GM23248 (cell line): Measurements from ENCODE around the gene PLD2. TPM values are rescaled to one million over a fixed set of nuclear protein-coding genes. Genes with fewer than 3 reads are reported as not detected.

ENCODE experiments used
- DNase-seq: peaks from one replicate; pipeline ENCODE4 v3.0.0-alpha.2; 2015
- H2AFZ ChIP-seq: fragments of 200-600 bp; sonication (generic); 2 replicates; pipeline ENCODE4 v1.6.1; 2016; ENCODE audit warnings: antibody characterized with exemption
- H3F3A ChIP-seq: fragments of 200-600 bp; sonication (generic); 2 replicates; pipeline ENCODE4 v1.6.1; 2016; ENCODE audit warnings: mild to moderate bottlenecking, antibody characterized with exemption, mixed run types; ENCODE audit not compliant: insufficient read depth
- H3K27ac ChIP-seq: fragments of 200-600 bp; sonication (generic); 2 replicates; pipeline ENCODE4 v1.5.1; 2016; ENCODE audit warnings: mild to moderate bottlenecking
- H3K27me3 ChIP-seq: fragments of 200-600 bp; sonication (generic); replicated peaks from 2 replicates; pipeline ENCODE4 v1.6.1; 2016; ENCODE audit warnings: mild to moderate bottlenecking; ENCODE audit not compliant: insufficient read depth
- H3K36me3 ChIP-seq: fragments of 200-600 bp; sonication (generic); 2 replicates; pipeline ENCODE4 v1.6.1; 2016; ENCODE audit warnings: low read depth, mild to moderate bottlenecking
- H3K4me1 ChIP-seq: fragments of 200-600 bp; sonication (generic); 2 replicates; pipeline ENCODE4 v1.6.1; 2016; ENCODE audit warnings: mild to moderate bottlenecking; ENCODE audit not compliant: insufficient read depth
- H3K4me2 ChIP-seq: fragments of 200-600 bp; sonication (generic); one replicate; pipeline ENCODE4 v1.6.1; 2016; ENCODE audit warnings: mild to moderate bottlenecking; ENCODE audit not compliant: unreplicated experiment
- H3K4me3 ChIP-seq: fragments of 200-600 bp; sonication (generic); 2 replicates; pipeline ENCODE4 v1.5.1; 2016; ENCODE audit warnings: mild to moderate bottlenecking
- H3K79me2 ChIP-seq: fragments of 200-600 bp; sonication (generic); 2 replicates; pipeline ENCODE4 v1.6.1; 2016; ENCODE audit warnings: mild to moderate bottlenecking; ENCODE audit not compliant: insufficient read depth
- H3K9ac ChIP-seq: fragments of 200-600 bp; sonication (generic); 2 replicates; pipeline ENCODE4 v1.6.1; 2016; ENCODE audit warnings: mild to moderate bottlenecking
- H3K9me2 ChIP-seq: fragments of 200-600 bp; sonication (generic); 2 replicates; pipeline ENCODE4 v1.6.1; 2016; ENCODE audit warnings: mixed run types, mild to moderate bottlenecking, moderate library complexity; ENCODE audit not compliant: insufficient read depth
- H3K9me3 ChIP-seq: fragments of 200-600 bp; sonication (generic); one replicate; pipeline ENCODE4 v1.6.1; 2017; ENCODE audit warnings: low read depth
- H4K20me1 ChIP-seq: fragments of 200-600 bp; sonication (generic); 2 replicates; pipeline ENCODE4 v1.6.0; 2016; ENCODE audit not compliant: insufficient read depth
- EZH2 ChIP-seq: fragments of 200-600 bp; sonication (generic); IDR thresholded peaks from 2 replicates; pipeline ENCODE4 v1.6.1; 2018; ENCODE audit warnings: antibody characterized with exemption, mild to moderate bottlenecking; ENCODE audit not compliant: insufficient read depth, poor library complexity, severe bottlenecking
- EZH2phosphoT487 ChIP-seq: fragments of 200-600 bp; sonication (generic); IDR thresholded peaks from 2 replicates; pipeline ENCODE4 v1.6.1; 2018; ENCODE audit warnings: antibody characterized with exemption, moderate library complexity, mild to moderate bottlenecking, low read depth; ENCODE audit not compliant: insufficient read depth
- WGBS, 2 experiments: methylation state at CpG; one replicate each; pipeline ENCODE4 v1.1.6; 2015 to 2017; ENCODE audit warnings: low lambda C conversion rate in 2 of 2, low coverage in 1 of 2; ENCODE audit errors: missing lambda C conversion rate in 2 of 2; 5-methylcytosine and 5-hydroxymethylcytosine counted together
- in situ Hi-C: fragments of 300-500 bp; cut with MboI; formaldehyde crosslinking; loops from 2 replicates; pipeline ENCODE4 v1.15.0; 2020
- polyA plus RNA-seq: library from polyadenylated mRNA; unstranded; fragments of >200 nt; fragmentation: Nextera tagmentation; extraction: Ambion mirVana; gene quantifications from 2 replicates; pipeline ENCODE4 v1.2.1, GENCODE V29; 2016
- total RNA-seq: library from RNA; depleted of rRNA; stranded (reverse); fragments of >200 nt; shearing (Covaris generic); gene quantifications from 2 replicates; pipeline ENCODE4 v1.2.3, GENCODE V29; 2014

PLD2 gene
- total and polyA plus RNA-seq, 2 experiments from 2014 or later = 11.9 to 20.9 TPM

DNA sequence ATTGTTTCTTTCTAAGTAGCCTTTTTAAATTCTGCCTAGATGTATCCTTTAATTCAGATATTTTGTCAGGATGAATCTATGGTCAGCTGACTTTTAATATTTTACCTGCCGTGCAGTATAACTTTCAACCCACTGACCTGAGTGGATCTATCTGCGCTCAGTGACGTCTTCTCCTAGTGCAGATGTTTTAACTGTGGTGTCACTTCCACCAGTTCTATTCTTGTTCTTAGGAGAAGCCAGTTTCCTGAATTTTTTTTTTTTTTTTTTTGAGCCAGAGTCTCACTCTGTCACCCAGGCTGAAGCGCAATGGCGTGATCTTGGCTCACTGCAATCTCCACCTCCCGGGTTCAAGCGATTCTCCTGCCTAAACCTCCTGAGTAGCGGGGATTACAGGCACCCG is 40.2 kb upstream of the PLD2 start:
- no peaks in the 10 kb centered on the region for H4K20me1 ChIP-seq
- H3K27ac ChIP-seq = no peak overlapping the region
- no peaks in the 10 kb centered on the region for H3K9me3 ChIP-seq
- H2AFZ ChIP-seq = no peak overlapping the region
- 75 to 83% methylated on average over 9 of the region's 9 CpGs for WGBS, 2 experiments
- H3K9me2 ChIP-seq = no peaks in the 10 kb centered on the region
- no peak overlapping the region for H3K4me2 ChIP-seq
- H3K9ac ChIP-seq = no peak overlapping the region
- TF ChIP-seq EZH2phosphoT487 (no peak), EZH2 (no peak)
- peaks cover 9% of the 10 kb centered on the region; the same call in 1 of the 2 replicates for H3K4me1 ChIP-seq
- H3F3A ChIP-seq = peaks cover 7% of the 10 kb centered on the region; the same call in 1 of the 2 replicates
- peaks cover 13% of the 10 kb centered on the region for H3K27me3 ChIP-seq
- DNase-seq = no peak
- H3K36me3 ChIP-seq = no peaks in the 10 kb centered on the region
- no peaks in the 10 kb centered on the region for H3K79me2 ChIP-seq
- in situ Hi-C loops = no loop called here
- H3K4me3 ChIP-seq = no peak overlapping the region

DNA sequence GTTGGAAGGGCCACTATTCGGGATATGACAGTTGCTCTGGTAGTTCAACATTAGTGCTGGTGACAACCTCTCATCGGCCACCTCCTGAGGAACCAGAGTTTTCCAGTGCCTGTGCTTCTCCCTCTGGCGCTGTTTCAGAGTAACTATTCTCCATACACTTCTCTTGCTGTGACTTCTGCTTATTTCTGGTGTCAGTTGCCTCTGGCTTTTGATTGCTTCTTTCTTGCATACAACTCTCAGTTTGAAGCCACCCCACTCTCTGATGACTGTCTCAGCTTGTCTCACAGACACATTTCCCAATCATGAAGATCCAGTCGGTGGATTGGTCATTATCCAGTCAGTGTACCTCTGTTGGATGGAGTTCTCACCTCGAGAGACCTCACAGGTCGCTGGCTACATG is 38.7 kb upstream of the PLD2 start:
- H4K20me1 ChIP-seq = no peaks in the 10 kb centered on the region
- no peaks in the 10 kb centered on the region for H3K79me2 ChIP-seq
- H3K9me2 ChIP-seq = no peaks in the 10 kb centered on the region
- in situ Hi-C loops = no loop called here
- H3K36me3 ChIP-seq = no peaks in the 10 kb centered on the region
- no peak overlapping the region for H3K4me3 ChIP-seq
- WGBS, 2 experiments = 70% methylated on average over 6 of the region's 6 CpGs
- H3K4me2 ChIP-seq = no peak overlapping the region
- no peak overlapping the region for H3K27ac ChIP-seq
- no peak for DNase-seq
- H3K4me1 ChIP-seq = peaks cover 9% of the 10 kb centered on the region; the same call in 1 of the 2 replicates
- H3F3A ChIP-seq = peaks cover 7% of the 10 kb centered on the region; the same call in 1 of the 2 replicates
- TF ChIP-seq EZH2phosphoT487 (no peak), EZH2 (no peak)
- H3K9ac ChIP-seq = no peak overlapping the region
- peaks cover 21% of the 10 kb centered on the region for H3K27me3 ChIP-seq
- no peaks in the 10 kb centered on the region for H3K9me3 ChIP-seq
- no peak overlapping the region for H2AFZ ChIP-seq

DNA sequence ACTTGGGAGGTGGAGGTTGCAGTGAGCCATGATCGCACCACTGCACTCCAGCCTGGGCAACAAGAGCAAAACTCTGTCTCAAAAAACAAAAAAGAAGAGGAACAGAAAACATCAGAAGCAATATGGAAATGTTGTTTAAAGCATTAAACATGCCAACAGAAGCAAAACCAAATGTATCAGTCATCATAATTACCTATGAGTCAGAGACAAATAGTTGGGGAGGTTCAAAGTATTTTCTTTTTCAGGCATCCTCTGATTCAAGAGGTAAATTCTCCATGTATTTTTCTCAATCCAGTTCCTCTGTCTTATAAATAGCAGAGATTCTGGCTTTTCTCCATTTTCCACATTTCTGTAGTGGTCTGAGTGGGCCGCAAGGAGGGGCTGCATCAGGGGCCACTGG is 37.3 kb upstream of the PLD2 start:
- Histone ChIP-seq H3K4me3 (no peak overlapping the region), H3K4me2 (no peak overlapping the region), H3K9me2 (no peaks in the 10 kb centered on the region), H3F3A (peaks cover 7% of the 10 kb centered on the region; the same call in 1 of the 2 replicates), H3K79me2 (no peaks in the 10 kb centered on the region), H4K20me1 (no peaks in the 10 kb centered on the region), H2AFZ (no peak overlapping the region), H3K9me3 (no peaks in the 10 kb centered on the region), H3K4me1 (peaks cover 9% of the 10 kb centered on the region; the same call in 1 of the 2 replicates), H3K36me3 (no peaks in the 10 kb centered on the region), H3K27ac (no peak overlapping the region), H3K9ac (no peak overlapping the region), H3K27me3 (peaks cover 16% of the 10 kb centered on the region)
- in situ Hi-C loops = no loop called here
- WGBS, 2 experiments = 40 to 60% methylated on average over 2 of the region's 2 CpGs
- no peak for TF ChIP-seq EZH2phosphoT487
- TF ChIP-seq EZH2 = no peak
- peak; percentile 64 for DNase-seq

DNA sequence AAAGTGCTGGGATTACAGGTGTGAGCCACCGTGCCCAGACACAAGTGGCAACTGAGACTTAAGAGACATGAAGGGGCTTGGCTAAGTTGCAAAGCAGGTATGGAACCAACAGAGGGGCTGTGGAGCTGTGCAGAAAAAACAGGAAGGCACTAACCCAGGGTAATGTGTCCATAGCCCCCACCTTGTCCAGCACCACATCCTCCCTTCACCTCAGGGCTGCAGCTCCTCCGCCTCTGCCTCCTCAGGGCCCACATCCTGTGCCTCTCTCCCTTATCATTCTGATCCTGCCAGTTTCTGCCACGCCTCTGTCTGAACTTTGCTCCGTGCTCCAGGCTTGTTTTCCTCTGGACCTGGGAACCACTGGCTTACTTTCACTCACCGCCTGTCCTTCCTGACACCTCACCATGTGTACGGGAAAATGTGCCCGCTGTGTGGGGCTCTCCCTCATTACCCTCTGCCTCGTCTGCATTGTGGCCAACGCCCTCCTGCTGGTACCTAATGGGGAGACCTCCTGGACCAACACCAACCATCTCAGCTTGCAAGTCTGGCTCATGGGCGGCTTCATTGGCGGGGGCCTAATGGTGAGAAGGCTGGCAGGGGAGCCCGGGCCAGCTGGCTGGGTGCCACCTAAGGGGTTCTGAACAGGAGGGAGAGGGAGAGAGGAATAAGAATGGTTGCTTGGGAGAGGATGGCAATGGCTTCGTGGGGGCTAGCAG is 35.3 kb upstream of the PLD2 start, which contains the start of gene TM4SF5:
TSS of gene TM4SF5 (plus strand) at position 368 of the 716 bp plus-strand sequence. CDS start at position 405, 37 bp downstream.
- in situ Hi-C loops = no loop called here
- Histone ChIP-seq H3K9me3 (no peaks in the 10 kb centered on the region), H3K4me2 (no peak within 1 kb of the TSS), H4K20me1 (no peaks in the 10 kb centered on the region), H3K79me2 (no peaks in the 10 kb centered on the region), H3F3A (peaks cover 7% of the 10 kb centered on the region; the same call in 1 of the 2 replicates), H3K36me3 (no peaks in the 10 kb centered on the region), H2AFZ (no peak within 1 kb of the TSS), H3K4me1 (peaks cover 9% of the 10 kb centered on the region; the same call in 1 of the 2 replicates), H3K9me2 (no peaks in the 10 kb centered on the region), H3K4me3 (no peak within 1 kb of the TSS), H3K27ac (no peak within 1 kb of the TSS), H3K27me3 (peaks cover 11% of the 10 kb centered on the region), H3K9ac (no peak within 1 kb of the TSS)
- WGBS, 2 experiments = 56 to 61% methylated on average over 10 to 13 of the region's 13 CpGs
- TF ChIP-seq EZH2phosphoT487 = no peak
- no peak for TF ChIP-seq EZH2
- no peak for DNase-seq
